ENCODE data around the gene CCNE1.

Gene CCNE1

DNA sequence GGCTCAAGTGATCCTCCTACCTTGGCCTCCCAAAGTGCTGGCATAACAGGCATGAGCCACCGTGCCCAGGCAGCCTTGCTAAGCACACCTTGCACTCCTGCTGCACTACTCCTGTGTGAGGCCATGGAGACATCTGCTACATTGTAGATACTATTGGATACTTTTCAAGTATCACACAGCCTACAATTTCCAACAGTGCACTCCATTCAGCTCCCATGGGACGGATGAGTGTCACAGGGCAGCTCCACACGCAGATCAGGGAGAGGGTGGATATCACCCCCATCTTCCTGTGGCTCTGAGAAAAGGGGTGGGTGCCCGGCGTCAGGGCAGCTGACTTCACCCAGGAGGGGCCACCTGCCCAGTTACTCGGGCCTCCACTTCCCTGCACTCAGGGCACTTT, 39.1 kb upstream of the CCNE1 start:
- Histone ChIP-seq H3K4me3 (ENCODE audit: low read length in 2 of 2) (no peak overlapping the region), H3K27ac (ENCODE audit: low read depth in 2 of 2, low read length in 2 of 2) (no peak overlapping the region)

DNA sequence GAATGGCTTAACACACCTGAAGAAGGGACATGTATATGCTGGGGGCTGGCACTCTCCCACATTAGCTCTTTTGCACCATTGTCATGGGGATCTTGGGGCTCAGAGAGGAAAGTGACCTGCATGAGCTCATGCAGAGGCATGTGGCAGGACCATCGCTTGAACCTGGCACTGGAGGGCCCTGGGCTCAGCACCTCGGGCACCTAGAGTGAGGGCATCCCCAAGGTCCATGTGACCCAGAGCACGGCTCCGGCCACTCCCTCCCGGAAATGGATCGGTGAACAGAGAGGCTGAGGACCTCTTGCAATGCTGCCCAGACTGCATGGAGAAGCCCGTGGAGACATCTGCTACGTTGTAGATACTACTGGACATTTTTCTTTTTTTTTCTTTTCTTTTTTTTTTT, 38.6 kb upstream of the CCNE1 start:
- H3K9me3 ChIP-seq (ENCODE audit: control insufficient read depth in 2 of 2, low read length in 2 of 2), result no peaks in the 10 kb centered on the region
- H3K9ac ChIP-seq (ENCODE audit: low read depth in 1 of 2, low read length in 2 of 2), result no peak overlapping the region
- no peak overlapping the region for H3K27ac ChIP-seq (ENCODE audit: low read depth in 2 of 2, low read length in 2 of 2)
- no peak overlapping the region for H3K4me3 ChIP-seq (ENCODE audit: low read length in 2 of 2)
- H3K4me1 ChIP-seq (ENCODE audit: control insufficient read depth in 2 of 2, insufficient read depth in 2 of 2, low read length in 2 of 2), result no peaks in the 10 kb centered on the region
- H3K36me3 ChIP-seq (ENCODE audit: control insufficient read depth in 2 of 2, insufficient read depth in 2 of 2, low read length in 2 of 2), result no peaks in the 10 kb centered on the region
- peaks cover 0 to 4% of the 10 kb centered on the region in 2 donors for H3K27me3 ChIP-seq (ENCODE audit: control insufficient read depth in 2 of 2, insufficient read depth in 2 of 2, low read length in 2 of 2)

More for the DNA sequence above, 39.1 kb upstream of the CCNE1 start:
- H3K4me1 ChIP-seq (ENCODE audit: control insufficient read depth in 2 of 2, insufficient read depth in 2 of 2, low read length in 2 of 2), result no peaks in the 10 kb centered on the region
- peaks cover 0 to 4% of the 10 kb centered on the region in 2 donors for H3K27me3 ChIP-seq (ENCODE audit: control insufficient read depth in 2 of 2, insufficient read depth in 2 of 2, low read length in 2 of 2)
- no peaks in the 10 kb centered on the region for H3K36me3 ChIP-seq (ENCODE audit: control insufficient read depth in 2 of 2, insufficient read depth in 2 of 2, low read length in 2 of 2)
- no peak overlapping the region for H3K9ac ChIP-seq (ENCODE audit: low read depth in 1 of 2, low read length in 2 of 2)
- no peaks in the 10 kb centered on the region for H3K9me3 ChIP-seq (ENCODE audit: control insufficient read depth in 2 of 2, low read length in 2 of 2)

DNA sequence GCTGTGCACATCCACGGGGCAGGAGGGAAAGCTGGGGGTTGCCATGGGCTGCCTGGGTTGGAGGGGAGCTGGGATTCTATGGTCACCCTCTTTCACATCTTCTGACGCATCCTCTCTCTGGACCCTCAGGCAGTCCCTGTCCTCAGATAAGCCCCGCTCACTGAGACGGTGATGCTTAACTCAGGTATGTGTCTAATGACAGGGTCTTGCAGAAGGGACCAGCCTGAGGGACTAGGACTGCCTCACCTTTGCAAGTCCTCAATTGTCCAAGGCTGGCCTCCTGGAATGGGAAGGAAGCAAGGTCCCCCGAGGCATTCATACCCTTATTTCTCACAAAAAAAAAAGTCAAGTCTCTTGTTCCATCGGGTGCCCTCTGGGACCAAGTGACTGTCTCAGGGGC, 37.7 kb upstream of the CCNE1 start:
- no peaks in the 10 kb centered on the region for H3K9me3 ChIP-seq (ENCODE audit: control insufficient read depth in 2 of 2, low read length in 2 of 2)
- H3K36me3 ChIP-seq (ENCODE audit: control insufficient read depth in 2 of 2, insufficient read depth in 2 of 2, low read length in 2 of 2), result no peaks in the 10 kb centered on the region
- no peaks in the 10 kb centered on the region for H3K27me3 ChIP-seq (ENCODE audit: control insufficient read depth in 2 of 2, insufficient read depth in 2 of 2, low read length in 2 of 2)
- no peaks in the 10 kb centered on the region for H3K4me1 ChIP-seq (ENCODE audit: control insufficient read depth in 2 of 2, insufficient read depth in 2 of 2, low read length in 2 of 2)
- H3K4me3 ChIP-seq (ENCODE audit: low read length in 2 of 2), result no peak overlapping the region
- H3K9ac ChIP-seq (ENCODE audit: low read depth in 1 of 2, low read length in 2 of 2), result no peak overlapping the region
- H3K27ac ChIP-seq (ENCODE audit: low read depth in 2 of 2, low read length in 2 of 2), result no peak overlapping the region

DNA sequence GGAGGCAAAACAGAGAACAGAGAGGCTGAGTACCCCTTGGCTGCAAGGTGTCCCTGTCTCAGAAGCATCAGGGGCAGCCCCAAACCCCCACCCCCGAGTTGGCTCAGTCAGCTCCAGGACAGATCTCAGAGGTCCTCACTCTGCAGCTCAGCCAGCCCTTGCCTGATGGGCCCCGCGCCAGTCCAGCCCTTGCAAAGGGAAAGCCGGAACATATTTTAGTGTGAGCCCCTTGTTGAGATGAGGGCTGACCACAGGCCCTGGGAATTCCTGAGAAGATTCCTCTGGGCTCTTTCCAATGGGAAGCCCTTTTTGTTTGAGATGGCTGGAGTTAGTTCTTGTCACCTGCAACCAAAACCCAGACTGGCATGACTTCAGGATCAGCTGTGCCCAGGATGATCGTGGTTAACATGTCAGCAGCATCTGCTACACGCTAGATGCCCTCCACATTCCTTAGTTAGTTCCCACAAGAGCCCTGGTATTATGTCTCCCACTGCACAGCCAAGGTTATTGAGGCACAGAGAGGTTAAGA, 33.9 kb upstream of the CCNE1 start:
- Histone ChIP-seq H3K4me3 (ENCODE audit: low read length in 2 of 2) (no peak overlapping the region), H3K27me3 (ENCODE audit: control insufficient read depth in 2 of 2, insufficient read depth in 2 of 2, low read length in 2 of 2) (no peaks in the 10 kb centered on the region), H3K27ac (ENCODE audit: low read depth in 2 of 2, low read length in 2 of 2) (no peak overlapping the region), H3K4me1 (ENCODE audit: control insufficient read depth in 2 of 2, insufficient read depth in 2 of 2, low read length in 2 of 2) (no peaks in the 10 kb centered on the region), H3K36me3 (ENCODE audit: control insufficient read depth in 2 of 2, insufficient read depth in 2 of 2, low read length in 2 of 2) (no peaks in the 10 kb centered on the region), H3K9ac (ENCODE audit: low read depth in 1 of 2, low read length in 2 of 2) (no peak overlapping the region), H3K9me3 (ENCODE audit: control insufficient read depth in 2 of 2, low read length in 2 of 2) (no peaks in the 10 kb centered on the region)

DNA sequence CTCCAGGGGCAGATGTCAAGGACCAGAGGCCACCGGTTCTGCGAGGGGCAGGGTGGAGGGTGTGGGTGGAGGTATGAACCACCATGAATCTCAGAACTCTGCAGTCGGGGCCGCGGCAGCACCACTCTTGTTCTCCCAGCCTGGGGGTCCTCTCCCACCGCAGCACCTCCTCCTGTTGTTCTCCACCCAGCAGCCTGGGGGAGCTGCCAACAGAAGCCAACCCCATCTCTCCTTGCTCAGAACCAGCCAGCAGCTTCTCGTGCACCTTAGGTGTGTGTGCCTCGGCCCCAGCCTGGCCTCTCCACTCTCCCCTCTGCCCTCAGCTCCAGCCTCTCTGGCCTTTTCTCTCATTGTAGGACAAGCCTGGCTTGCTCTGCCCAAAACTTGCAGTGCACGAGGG, 31.9 kb upstream of the CCNE1 start:
- H3K36me3 ChIP-seq (ENCODE audit: control insufficient read depth in 2 of 2, insufficient read depth in 2 of 2, low read length in 2 of 2), result no peaks in the 10 kb centered on the region
- H3K27me3 ChIP-seq (ENCODE audit: control insufficient read depth in 2 of 2, insufficient read depth in 2 of 2, low read length in 2 of 2), result no peaks in the 10 kb centered on the region
- no peaks in the 10 kb centered on the region for H3K4me1 ChIP-seq (ENCODE audit: control insufficient read depth in 2 of 2, insufficient read depth in 2 of 2, low read length in 2 of 2)
- no peak overlapping the region for H3K27ac ChIP-seq (ENCODE audit: low read depth in 2 of 2, low read length in 2 of 2)
- H3K9ac ChIP-seq (ENCODE audit: low read depth in 1 of 2, low read length in 2 of 2), result no peak overlapping the region
- H3K9me3 ChIP-seq (ENCODE audit: control insufficient read depth in 2 of 2, low read length in 2 of 2), result no peaks in the 10 kb centered on the region
- no peak overlapping the region for H3K4me3 ChIP-seq (ENCODE audit: low read length in 2 of 2)

DNA sequence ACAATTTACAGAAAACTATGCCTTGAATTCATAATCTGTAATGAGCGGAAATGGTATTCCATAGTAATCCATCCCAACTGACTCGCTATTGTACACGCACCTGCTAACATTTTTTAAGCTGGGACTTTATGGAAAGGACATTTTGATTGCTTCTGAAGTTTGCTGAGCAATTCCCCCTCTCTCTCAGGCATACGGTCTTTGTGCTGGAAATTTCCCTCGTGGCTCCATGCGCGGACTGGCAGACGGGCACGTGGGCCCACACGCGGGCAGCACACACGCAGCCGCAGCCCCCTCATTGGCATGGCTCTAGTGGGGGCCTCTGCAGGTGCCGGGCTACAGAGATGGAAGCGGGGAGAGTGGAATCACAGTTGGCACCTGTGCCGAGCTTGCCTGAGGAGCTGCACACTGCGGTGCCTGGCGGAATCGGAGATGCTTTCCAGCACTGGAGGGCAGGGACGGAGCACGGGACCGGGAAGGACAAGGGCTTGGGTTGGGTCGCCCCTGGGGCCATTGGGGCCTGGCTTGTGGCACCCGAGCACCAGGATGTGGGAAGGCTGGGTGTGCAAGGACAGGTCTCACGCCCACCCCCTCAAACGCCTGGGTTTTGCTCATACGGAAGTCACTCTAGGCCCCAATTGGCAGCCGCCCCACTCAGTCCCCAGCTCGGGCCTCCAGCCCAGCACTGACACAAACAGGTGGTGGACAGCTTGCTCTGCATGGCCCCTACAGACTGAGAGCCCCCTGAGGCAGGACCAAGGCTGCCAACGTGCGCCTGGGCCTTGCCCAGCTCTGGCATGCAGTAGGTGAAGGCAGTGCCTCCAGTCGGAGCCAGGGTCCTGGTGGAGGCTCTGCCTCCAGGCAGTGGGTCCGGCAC, 30.2 kb upstream of the CCNE1 start:
- Histone ChIP-seq H3K36me3 (ENCODE audit: control insufficient read depth in 2 of 2, insufficient read depth in 2 of 2, low read length in 2 of 2) (no peaks in the 10 kb centered on the region), H3K4me1 (ENCODE audit: control insufficient read depth in 2 of 2, insufficient read depth in 2 of 2, low read length in 2 of 2) (no peaks in the 10 kb centered on the region), H3K27ac (ENCODE audit: low read depth in 2 of 2, low read length in 2 of 2) (no peak overlapping the region), H3K27me3 (ENCODE audit: control insufficient read depth in 2 of 2, insufficient read depth in 2 of 2, low read length in 2 of 2) (no peaks in the 10 kb centered on the region), H3K9me3 (ENCODE audit: control insufficient read depth in 2 of 2, low read length in 2 of 2) (no peaks in the 10 kb centered on the region), H3K4me3 (ENCODE audit: low read length in 2 of 2) (no peak overlapping the region), H3K9ac (ENCODE audit: low read depth in 1 of 2, low read length in 2 of 2) (no peak overlapping the region)

DNA sequence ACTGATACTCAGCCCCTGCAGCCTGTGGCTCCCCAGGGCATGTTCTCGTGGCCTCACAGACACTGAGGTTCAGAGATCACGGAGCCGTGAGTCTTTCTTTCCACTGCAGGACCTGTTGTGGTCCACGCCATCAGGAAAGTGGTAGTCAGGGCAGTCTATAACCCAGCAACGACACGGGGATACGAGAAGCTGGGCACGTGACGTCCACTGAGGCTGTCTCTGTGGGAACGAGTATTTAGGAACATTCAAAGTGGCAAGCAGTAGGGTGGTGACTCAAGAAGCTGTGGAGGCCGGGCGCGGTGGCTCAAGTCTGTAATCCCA, 29.6 kb upstream of the CCNE1 start:
- H3K36me3 ChIP-seq (ENCODE audit: control insufficient read depth in 2 of 2, insufficient read depth in 2 of 2, low read length in 2 of 2), result no peaks in the 10 kb centered on the region
- no peaks in the 10 kb centered on the region for H3K4me1 ChIP-seq (ENCODE audit: control insufficient read depth in 2 of 2, insufficient read depth in 2 of 2, low read length in 2 of 2)
- H3K9ac ChIP-seq (ENCODE audit: low read depth in 1 of 2, low read length in 2 of 2), result no peak overlapping the region
- no peaks in the 10 kb centered on the region for H3K9me3 ChIP-seq (ENCODE audit: control insufficient read depth in 2 of 2, low read length in 2 of 2)
- H3K4me3 ChIP-seq (ENCODE audit: low read length in 2 of 2), result no peak overlapping the region
- H3K27me3 ChIP-seq (ENCODE audit: control insufficient read depth in 2 of 2, insufficient read depth in 2 of 2, low read length in 2 of 2), result no peaks in the 10 kb centered on the region
- no peak overlapping the region for H3K27ac ChIP-seq (ENCODE audit: low read depth in 2 of 2, low read length in 2 of 2)

DNA sequence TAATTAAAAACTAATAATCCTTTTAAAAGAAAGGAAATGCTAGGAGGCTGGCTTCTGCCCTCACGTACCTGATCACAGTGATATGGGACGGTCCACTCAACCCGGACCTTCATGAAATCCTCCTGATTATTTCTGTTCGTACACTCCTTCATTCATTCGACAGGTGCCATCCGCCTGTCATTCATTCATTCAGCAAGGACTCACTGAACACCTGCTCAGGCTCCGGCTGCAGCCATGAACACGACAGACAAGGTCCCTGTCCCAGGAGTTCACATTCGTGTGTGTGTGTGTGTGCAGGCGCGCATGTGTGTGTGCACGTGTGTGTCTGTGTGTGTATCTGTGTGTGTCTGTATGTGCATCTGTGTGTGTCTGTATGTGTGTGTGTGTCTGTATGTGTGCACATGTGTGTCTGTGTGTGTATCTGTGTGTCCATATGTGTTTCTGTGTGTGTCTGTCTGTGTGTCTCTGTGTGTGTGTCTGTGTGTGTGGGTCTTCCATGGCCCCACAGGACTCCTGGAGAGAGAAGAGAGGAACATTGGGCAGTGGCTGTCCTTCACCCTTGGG, 28.1 kb upstream of the CCNE1 start:
- H3K36me3 ChIP-seq (ENCODE audit: control insufficient read depth in 2 of 2, insufficient read depth in 2 of 2, low read length in 2 of 2), result no peaks in the 10 kb centered on the region
- no peaks in the 10 kb centered on the region for H3K9me3 ChIP-seq (ENCODE audit: control insufficient read depth in 2 of 2, low read length in 2 of 2)
- H3K4me1 ChIP-seq (ENCODE audit: control insufficient read depth in 2 of 2, insufficient read depth in 2 of 2, low read length in 2 of 2), result no peaks in the 10 kb centered on the region
- H3K9ac ChIP-seq (ENCODE audit: low read depth in 1 of 2, low read length in 2 of 2), result no peak overlapping the region
- no peak overlapping the region for H3K4me3 ChIP-seq (ENCODE audit: low read length in 2 of 2)
- no peak overlapping the region for H3K27ac ChIP-seq (ENCODE audit: low read depth in 2 of 2, low read length in 2 of 2)
- no peaks in the 10 kb centered on the region for H3K27me3 ChIP-seq (ENCODE audit: control insufficient read depth in 2 of 2, insufficient read depth in 2 of 2, low read length in 2 of 2)

DNA sequence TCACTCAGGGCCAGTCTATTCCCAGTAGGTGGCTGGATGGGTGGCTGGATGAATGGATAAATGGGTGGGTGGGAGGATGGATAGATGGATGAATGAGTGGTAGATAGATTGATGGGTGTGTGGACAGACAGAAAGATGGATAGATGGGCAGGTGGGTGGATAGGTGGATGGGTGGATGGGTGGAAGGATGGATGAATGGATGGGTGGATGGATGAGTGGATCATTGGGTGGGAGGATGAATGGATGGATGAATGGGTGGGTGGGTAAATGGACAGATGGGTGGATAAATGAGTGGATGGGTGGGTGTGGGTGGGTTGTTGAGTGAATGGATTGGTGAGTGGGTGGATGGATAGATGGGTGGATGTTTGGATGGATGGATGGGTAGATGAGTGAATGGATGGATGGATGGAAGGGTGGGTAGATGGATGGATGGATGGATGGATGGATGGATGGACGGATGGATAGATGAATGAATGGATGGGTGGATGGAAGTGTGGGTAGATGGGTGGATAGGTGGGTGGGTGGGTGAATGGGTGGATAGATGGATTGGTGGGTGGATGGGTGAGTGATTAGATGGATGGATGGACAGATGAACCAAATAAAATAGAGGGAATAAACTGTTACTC, 27.1 kb upstream of the CCNE1 start:
- no peak overlapping the region for H3K27ac ChIP-seq (ENCODE audit: low read depth in 2 of 2, low read length in 2 of 2)
- H3K4me1 ChIP-seq (ENCODE audit: control insufficient read depth in 2 of 2, insufficient read depth in 2 of 2, low read length in 2 of 2), result no peaks in the 10 kb centered on the region
- H3K36me3 ChIP-seq (ENCODE audit: control insufficient read depth in 2 of 2, insufficient read depth in 2 of 2, low read length in 2 of 2), result no peaks in the 10 kb centered on the region
- H3K9me3 ChIP-seq (ENCODE audit: control insufficient read depth in 2 of 2, low read length in 2 of 2), result no peaks in the 10 kb centered on the region
- H3K9ac ChIP-seq (ENCODE audit: low read depth in 1 of 2, low read length in 2 of 2), result no peak overlapping the region
- H3K4me3 ChIP-seq (ENCODE audit: low read length in 2 of 2), result no peak overlapping the region
- H3K27me3 ChIP-seq (ENCODE audit: control insufficient read depth in 2 of 2, insufficient read depth in 2 of 2, low read length in 2 of 2), result no peaks in the 10 kb centered on the region

DNA sequence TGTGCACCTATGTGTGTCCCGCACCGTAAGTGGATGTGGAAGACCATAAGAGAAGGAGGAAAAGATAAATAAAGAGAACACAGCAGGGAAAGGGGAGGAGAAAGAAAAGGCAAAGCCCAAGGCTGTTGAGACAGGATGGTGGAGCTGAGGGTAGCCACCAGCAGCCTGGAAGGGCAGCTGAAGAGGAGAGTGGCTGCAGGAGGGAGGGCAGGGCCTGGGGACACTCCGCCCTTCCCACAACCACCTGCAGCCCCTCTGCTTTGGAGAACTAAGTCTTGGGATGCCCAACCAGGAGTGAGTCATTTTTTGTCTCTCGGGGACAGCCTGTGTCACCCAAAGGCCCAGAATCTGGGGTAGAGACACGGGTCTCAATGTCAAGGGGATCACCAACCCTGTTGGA, 26.4 kb upstream of the CCNE1 start:
- no peak overlapping the region for H3K9ac ChIP-seq (ENCODE audit: low read depth in 1 of 2, low read length in 2 of 2)
- H3K4me1 ChIP-seq (ENCODE audit: control insufficient read depth in 2 of 2, insufficient read depth in 2 of 2, low read length in 2 of 2), result no peaks in the 10 kb centered on the region
- no peaks in the 10 kb centered on the region for H3K9me3 ChIP-seq (ENCODE audit: control insufficient read depth in 2 of 2, low read length in 2 of 2)
- H3K4me3 ChIP-seq (ENCODE audit: low read length in 2 of 2), result no peak overlapping the region
- no peaks in the 10 kb centered on the region for H3K36me3 ChIP-seq (ENCODE audit: control insufficient read depth in 2 of 2, insufficient read depth in 2 of 2, low read length in 2 of 2)
- no peak overlapping the region for H3K27ac ChIP-seq (ENCODE audit: low read depth in 2 of 2, low read length in 2 of 2)
- H3K27me3 ChIP-seq (ENCODE audit: control insufficient read depth in 2 of 2, insufficient read depth in 2 of 2, low read length in 2 of 2), result no peaks in the 10 kb centered on the region

All from mucosa of rectum (tissue), 2 donors.